Brain pericyte (primary cell): Measurements from ENCODE around the gene AIDA.
"Not testable (repeated sequence)": the region's sequence is repeated elsewhere in the genome, so short reads cannot be mapped to it uniquely, and the experiment has no call there.

Experiments used
- DNase-seq: peaks from one replicate; pipeline ENCODE4 v3.0.0-alpha.2; 2012; ENCODE audit warnings: low read depth, low spot score

AIDA gene

GRCh38 chr1:222713091-222713961 is 1.0 kb upstream of the AIDA start:
- peak; percentile 85 for DNase-seq

- DNase-seq = peak; percentile 17
These were observed 705 bp downstream of the AIDA start for GRCh38 chr1:222711319-222712252.

- DNase-seq = no peak
These were observed 2.6 kb downstream of the AIDA start for GRCh38 chr1:222709700-222710153.

- DNase-seq = no peak
These were observed 5.5 kb downstream of the AIDA start for GRCh38 chr1:222706815-222707214.

GRCh38 chr1:222704260-222704659 is 8.0 kb downstream of the AIDA start:
- no peak for DNase-seq

- DNase-seq = no peak
These were observed 10.1 kb downstream of the AIDA start for GRCh38 chr1:222702210-222702609.

GRCh38 chr1:222697826-222698225 is 14.5 kb downstream of the AIDA start:
- no peak for DNase-seq

GRCh38 chr1:222697203-222697602 is 15.1 kb downstream of the AIDA start:
- DNase-seq = no peak

- no peak for DNase-seq
These were observed 15.6 kb downstream of the AIDA start for GRCh38 chr1:222696741-222697140.

- no peak for DNase-seq
These were observed 17.4 kb downstream of the AIDA start for GRCh38 chr1:222694927-222695326.

GRCh38 chr1:222691016-222691415 is 21.3 kb downstream of the AIDA start:
- DNase-seq = no peak

- no peak for DNase-seq
These were observed 32.2 kb downstream of the AIDA start for GRCh38 chr1:222680080-222680479.

GRCh38 chr1:222670110-222670509 is 42.2 kb downstream of the AIDA start:
- no peak for DNase-seq

- not testable (repeated sequence) for DNase-seq
These were observed 43.2 kb downstream of the AIDA start for GRCh38 chr1:222669107-222669506.

- not testable (repeated sequence) for DNase-seq
These were observed 44.1 kb downstream of the AIDA start for GRCh38 chr1:222668184-222668583.

GRCh38 chr1:222665964-222666363 is 46.3 kb downstream of the AIDA start:
- DNase-seq = no peak

- no peak for DNase-seq
These were observed 48.8 kb downstream of the AIDA start for GRCh38 chr1:222663431-222663934.

- no peak for DNase-seq
These were observed 54.4 kb downstream of the AIDA start for GRCh38 chr1:222657899-222658298.

- DNase-seq = no peak
These were observed 55.7 kb downstream of the AIDA start for GRCh38 chr1:222656391-222657155.

- DNase-seq = no peak
These were observed 57.4 kb downstream of the AIDA start for GRCh38 chr1:222654849-222655248.

- no peak for DNase-seq
These were observed 59.0 kb downstream of the AIDA start for GRCh38 chr1:222653178-222653827.
